GM12801 (cell line): ENCODE data around the gene PRSS23.

Experiments used
- TF ChIP-seq, protein P1 (sequence below): IDR thresholded peaks from one replicate; pipeline ENCODE4 v1.5.1; 2011; ENCODE audit warnings: control low read depth; ENCODE audit not compliant: insufficient read length; ENCODE audit errors: extremely low read depth

PRSS23 gene

DNA sequence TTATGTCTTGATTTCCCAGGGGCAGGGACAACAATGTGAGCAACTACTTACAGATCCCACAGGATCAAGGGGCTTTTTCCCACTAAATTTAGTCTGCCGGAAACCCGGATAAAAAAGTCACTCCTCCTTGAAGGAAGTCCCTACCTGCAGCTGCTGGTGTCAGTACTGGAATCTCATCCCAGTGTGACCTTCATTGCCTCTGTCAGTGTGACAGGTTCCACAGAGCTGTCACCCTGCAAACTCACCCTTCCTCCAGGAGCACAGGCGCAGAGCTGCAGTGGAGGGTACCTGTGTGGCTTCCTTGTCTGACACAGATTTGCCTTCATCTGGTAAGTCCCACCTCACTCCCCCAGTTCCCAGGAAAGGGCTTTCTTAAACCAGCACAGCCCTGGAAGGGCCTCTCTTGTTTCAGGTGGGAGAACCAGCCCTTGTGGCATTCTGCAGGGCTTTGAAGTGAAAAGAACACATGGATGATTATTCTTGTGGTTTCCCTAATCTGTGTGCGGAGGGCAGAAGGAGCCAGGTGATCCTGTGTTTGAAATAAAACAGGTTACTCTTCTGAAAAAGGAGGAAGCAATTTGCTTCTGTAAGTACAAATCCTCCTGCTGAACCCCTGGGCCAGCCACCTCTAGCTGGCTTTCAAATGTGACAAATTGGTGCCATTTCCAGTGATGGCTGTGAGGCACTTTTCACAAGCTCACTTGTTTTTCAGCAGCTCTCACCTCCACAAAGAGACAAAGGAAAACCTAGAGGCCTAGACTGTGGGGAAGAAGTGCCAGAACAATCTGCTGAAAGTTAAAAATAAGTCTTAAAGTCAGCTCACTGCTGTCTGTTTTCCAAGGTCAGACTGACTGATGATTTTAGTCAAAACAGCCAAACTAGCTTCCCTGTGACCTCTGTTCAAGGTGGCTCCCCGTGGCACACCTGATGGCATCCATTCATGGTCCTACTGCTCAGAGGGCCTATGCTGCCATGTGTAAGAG, 9.2 kb upstream of the PRSS23 start:
- TF ChIP-seq, protein P1, sequence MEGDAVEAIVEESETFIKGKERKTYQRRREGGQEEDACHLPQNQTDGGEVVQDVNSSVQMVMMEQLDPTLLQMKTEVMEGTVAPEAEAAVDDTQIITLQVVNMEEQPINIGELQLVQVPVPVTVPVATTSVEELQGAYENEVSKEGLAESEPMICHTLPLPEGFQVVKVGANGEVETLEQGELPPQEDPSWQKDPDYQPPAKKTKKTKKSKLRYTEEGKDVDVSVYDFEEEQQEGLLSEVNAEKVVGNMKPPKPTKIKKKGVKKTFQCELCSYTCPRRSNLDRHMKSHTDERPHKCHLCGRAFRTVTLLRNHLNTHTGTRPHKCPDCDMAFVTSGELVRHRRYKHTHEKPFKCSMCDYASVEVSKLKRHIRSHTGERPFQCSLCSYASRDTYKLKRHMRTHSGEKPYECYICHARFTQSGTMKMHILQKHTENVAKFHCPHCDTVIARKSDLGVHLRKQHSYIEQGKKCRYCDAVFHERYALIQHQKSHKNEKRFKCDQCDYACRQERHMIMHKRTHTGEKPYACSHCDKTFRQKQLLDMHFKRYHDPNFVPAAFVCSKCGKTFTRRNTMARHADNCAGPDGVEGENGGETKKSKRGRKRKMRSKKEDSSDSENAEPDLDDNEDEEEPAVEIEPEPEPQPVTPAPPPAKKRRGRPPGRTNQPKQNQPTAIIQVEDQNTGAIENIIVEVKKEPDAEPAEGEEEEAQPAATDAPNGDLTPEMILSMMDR: no peak

DNA sequence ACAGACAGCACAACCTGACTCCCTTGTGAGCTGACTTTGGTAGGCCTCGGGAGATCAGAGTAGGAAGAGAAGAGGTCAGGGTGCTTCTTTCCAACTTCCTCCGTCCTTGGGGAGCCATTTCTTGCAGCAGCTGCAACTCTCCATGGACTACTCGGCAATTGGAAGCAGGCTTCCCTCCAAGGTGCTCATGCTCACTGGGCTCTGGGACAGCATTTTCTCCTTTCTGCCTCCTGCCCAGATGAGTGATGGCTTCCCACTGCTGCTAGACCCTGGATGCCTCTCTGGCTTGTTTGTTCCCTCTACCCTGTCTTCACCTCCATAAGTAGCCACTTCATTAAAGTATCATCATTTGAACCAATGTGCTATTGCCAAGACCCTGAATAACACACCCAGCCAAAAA, 8.2 kb upstream of the PRSS23 start:
- TF ChIP-seq, protein P1: no peak

DNA sequence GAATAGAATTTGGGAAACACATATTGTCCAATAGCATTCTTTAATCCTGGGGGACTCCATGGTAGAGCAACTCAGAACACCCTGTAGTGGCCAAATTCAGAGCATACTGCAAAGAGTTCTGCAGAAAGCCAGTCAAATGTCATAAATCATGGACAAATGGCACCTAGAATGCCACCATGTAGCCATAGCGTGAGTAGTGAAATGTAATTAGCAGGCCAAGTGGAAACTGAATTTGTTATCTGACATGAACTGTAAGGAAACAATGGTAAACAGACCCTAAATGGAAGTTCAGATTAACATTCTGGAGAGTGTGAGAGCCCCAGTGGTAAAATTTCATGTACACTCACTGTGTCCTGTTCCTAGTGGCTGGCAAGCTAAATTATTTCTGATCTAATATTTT, 7.0 kb upstream of the PRSS23 start:
- TF ChIP-seq, protein P1: no peak

DNA sequence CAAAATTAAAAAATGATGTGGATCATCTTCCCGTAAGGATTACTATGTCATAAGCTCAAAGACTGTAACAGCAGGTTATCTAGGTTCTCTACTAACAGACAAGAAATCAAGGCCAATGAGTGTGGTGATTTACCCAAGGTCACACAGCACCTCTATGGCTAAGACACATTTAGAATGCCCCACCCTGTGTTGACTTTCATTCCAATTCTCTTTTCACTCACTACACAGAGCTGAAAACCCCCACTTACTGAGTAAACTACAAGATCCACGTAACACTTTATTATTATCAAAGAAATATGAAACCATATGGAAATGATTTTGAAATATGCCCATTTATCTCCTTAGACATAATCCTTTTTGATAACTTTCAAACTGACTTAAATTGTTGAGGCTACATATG, 4.8 kb upstream of the PRSS23 start:
- TF ChIP-seq, protein P1: no peak

DNA sequence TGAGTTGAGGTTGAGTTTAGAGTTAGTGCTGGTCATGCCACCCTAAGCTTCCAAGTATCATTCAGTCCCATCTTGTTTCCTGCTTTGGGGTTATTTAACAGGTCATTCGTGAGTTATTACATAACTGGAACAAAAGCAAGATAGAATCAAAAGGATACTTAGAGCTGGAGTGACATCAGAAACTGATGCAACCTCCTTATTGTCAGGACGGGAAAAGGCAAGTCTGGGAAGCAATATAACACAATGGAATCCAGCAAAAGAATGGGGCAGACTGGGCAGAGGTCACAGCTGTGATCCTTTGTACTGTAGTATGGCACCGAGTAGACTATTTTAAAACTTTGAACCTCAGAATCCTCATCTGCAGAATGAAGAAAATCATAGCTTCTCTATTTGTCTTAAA, 4.4 kb upstream of the PRSS23 start:
- TF ChIP-seq, protein P1: no peak

DNA sequence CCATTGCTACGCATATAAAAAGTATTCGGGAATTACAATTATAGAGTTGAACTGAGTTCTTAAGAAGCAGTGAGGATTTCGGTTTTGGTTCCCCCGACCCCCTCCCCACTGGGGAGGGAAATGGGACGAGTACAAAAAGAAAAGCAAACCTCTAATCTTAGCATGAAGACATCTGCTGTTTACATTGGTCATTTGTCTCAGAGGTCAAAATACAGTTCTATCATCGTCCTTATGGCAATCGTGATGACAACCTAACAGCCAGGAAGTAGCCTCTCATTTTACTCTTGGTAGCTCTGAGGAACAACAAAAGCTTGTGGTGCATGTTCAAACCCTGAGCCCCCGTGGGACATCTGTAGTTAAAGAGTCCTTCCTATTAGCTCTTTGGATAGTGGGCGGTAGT, 3.2 kb upstream of the PRSS23 start:
- TF ChIP-seq, protein P1: no peak

DNA sequence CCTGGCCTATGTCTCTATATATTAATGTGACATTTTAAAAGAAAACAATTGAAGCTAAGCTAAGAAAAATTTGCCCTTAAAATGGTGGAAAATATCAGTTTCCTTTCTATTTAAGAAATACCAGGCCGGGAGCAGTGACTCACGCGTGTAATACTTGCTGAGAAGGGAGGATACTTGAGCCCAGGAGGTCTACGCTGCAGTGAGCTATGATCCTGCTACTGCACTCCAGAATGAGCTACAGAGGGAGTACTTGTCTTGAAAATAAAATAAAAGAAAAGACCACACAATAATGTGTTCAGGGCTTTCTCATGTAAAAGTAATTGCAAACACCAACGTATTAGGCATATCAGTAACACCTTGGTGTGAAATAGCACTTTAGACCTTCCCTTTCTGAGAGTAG, 1.4 kb upstream of the PRSS23 start:
- TF ChIP-seq, protein P1: no peak
